Immature natural killer cell (primary cell): ENCODE measurements around the gene FOXP4. TPM values are rescaled to one million over a fixed set of nuclear protein-coding genes. Genes with fewer than 3 reads are reported as not detected.

Experiments used
- DNase-seq, 3 donors: peaks; one replicate each; pipeline ENCODE4 v3.0.0; 2022; ENCODE audit warnings: mixed read lengths in 1 of 3
- H3K27ac Mint-ChIP-seq, 6 donors: one replicate each; pipeline ENCODE4 v1.8.0; 2020; ENCODE audit warnings: mixed read lengths in 6 of 6, mild to moderate bottlenecking in 5 of 6, inconsistent platforms in 4 of 6, moderate library complexity in 3 of 6
- H3K27me3 Mint-ChIP-seq, 3 donors: one replicate each; pipeline ENCODE4 v1.8.0; 2020 to 2021; ENCODE audit warnings: low read depth in 3 of 3, mild to moderate bottlenecking in 3 of 3, mixed read lengths in 3 of 3, moderate library complexity in 3 of 3, inconsistent platforms in 1 of 3
- H3K36me3 Mint-ChIP-seq, 3 donors: one replicate each; pipeline ENCODE4 v1.8.0; 2020; ENCODE audit warnings: mixed read lengths in 3 of 3, inconsistent platforms in 2 of 3, mild to moderate bottlenecking in 2 of 3
- H3K4me1 Mint-ChIP-seq, 2 donors: one replicate each; pipeline ENCODE4 v1.8.0; 2020; ENCODE audit warnings: inconsistent platforms in 2 of 2, mild to moderate bottlenecking in 2 of 2, mixed read lengths in 2 of 2, moderate library complexity in 1 of 2
- H3K4me3 Mint-ChIP-seq, 5 donors: one replicate each; pipeline ENCODE4 v1.8.0; 2020; ENCODE audit warnings: mild to moderate bottlenecking in 5 of 5, mixed read lengths in 5 of 5, inconsistent platforms in 3 of 5, moderate library complexity in 3 of 5
- H3K9me3 Mint-ChIP-seq, 6 donors: one replicate each; pipeline ENCODE4 v1.8.0; 2020; ENCODE audit warnings: mild to moderate bottlenecking in 6 of 6, mixed read lengths in 6 of 6, inconsistent platforms in 4 of 6, moderate library complexity in 3 of 6
- polyA plus RNA-seq, 3 donors: library from polyadenylated mRNA; unstranded; fragments of 300-500 nt; fragmentation: Illumina TruSeq; gene quantifications; one replicate each; pipeline ENCODE4 v1.2.3, GENCODE V29; 2021

The FOXP4 gene
- polyA plus RNA-seq, 3 donors from 2014 or later, result 0.10 to 0.73 (median 0.68) TPM

DNA sequence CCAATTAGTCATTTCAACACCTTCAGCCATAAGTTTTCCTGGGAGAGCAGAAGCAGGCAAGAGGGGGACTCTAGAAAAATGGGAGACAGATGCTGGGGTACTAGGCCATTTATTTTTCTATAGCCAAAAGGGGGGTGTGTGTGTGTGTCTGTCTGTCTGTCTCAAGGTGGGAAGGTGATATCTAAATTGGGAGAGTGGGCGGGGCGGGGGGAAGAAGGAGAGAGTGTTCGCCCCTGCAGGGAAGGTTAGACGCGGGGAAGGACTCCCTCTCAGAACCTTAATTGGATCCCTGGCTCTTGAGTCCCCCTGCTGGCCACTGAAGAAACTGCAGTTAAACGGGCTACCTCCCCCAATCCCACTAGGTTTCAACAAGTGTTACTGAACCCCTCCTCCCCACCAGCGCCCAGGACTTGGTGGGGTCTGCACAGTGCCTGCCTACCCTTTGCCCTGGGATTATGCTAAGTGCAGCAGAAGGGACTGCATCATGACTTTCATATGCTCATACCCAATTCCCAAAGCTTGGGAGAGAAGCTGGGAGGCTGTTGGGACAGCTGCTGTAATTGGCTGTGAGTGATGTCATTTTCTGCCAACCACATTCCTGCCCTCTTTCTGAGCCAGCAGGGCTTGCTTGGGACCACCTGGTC is 45.8 kb downstream of the FOXP4 start:
- peak; percentile 65 to 71 (median 68) for DNase-seq
- peaks cover 5 to 21% (median 11%) of the 10 kb centered on the region in 3 donors for H3K36me3 Mint-ChIP-seq
- peaks cover 0 to 1% of the 10 kb centered on the region in 2 donors for H3K4me1 Mint-ChIP-seq
- no peaks in the 10 kb centered on the region for H3K9me3 Mint-ChIP-seq
- H3K27ac Mint-ChIP-seq, result no peak overlapping the region
- H3K27me3 Mint-ChIP-seq, result no peaks in the 10 kb centered on the region
- H3K4me3 Mint-ChIP-seq, result no peak overlapping the region

DNA sequence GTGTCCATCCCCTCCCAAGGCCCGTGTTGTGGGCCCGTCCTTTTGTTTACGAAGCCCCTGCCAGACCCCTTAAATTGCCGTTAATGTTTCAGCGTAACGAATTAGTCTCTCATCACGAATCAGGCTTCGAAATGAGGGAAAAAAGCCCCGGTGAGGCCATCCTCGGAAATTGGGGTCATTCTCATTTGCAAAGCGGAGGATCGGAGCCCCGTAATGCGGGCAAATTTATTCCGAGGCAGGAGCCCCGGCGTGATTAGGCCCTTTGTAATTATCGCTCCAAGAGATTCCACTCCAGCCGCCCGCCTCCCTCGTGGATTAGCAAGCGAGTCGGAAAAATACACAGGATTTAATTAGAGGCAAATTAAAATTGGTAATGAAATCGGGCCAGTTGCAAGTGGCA is 47.2 kb downstream of the FOXP4 start:
- no peak for DNase-seq

DNA sequence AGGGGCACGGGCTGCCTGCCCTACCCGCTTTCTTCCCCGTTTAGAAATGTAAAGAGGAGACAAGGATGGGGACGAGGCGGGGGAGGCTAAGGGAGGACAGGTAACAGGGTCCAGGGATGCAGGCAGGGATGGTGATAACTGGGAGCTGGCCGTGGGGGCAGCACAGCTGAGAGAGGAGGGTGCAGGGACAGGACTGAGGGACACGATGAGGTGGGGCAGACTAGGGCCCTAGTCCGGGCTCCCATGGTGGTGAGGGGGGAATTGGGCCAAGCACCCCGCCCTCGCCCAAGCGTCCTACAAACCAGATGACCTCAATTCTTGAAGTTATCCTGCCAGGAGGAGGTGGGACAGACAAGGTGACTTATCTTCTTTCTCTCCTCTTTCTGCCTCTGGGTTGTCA is 47.7 kb downstream of the FOXP4 start:
- Mint-ChIP-seq H3K4me3 (no peak overlapping the region), H3K27ac (peak overlapping the region in 1 of 6 donors; percentile 40), H3K27me3 (no peaks in the 10 kb centered on the region), H3K4me1 (peaks cover 0 to 1% of the 10 kb centered on the region in 2 donors), H3K9me3 (no peaks in the 10 kb centered on the region), H3K36me3 (peaks cover 5 to 16% (median 5%) of the 10 kb centered on the region in 3 donors)
- DNase-seq, result no peak

More for the DNA sequence above, 47.2 kb downstream of the FOXP4 start:
- peak overlapping the region in 1 of 6 donors; percentile 40 for H3K27ac Mint-ChIP-seq
- H3K4me1 Mint-ChIP-seq, result peaks cover 0 to 1% of the 10 kb centered on the region in 2 donors
- no peak overlapping the region for H3K4me3 Mint-ChIP-seq
- peaks cover 5 to 20% (median 8%) of the 10 kb centered on the region in 3 donors for H3K36me3 Mint-ChIP-seq
- H3K27me3 Mint-ChIP-seq, result no peaks in the 10 kb centered on the region
- no peaks in the 10 kb centered on the region for H3K9me3 Mint-ChIP-seq

DNA sequence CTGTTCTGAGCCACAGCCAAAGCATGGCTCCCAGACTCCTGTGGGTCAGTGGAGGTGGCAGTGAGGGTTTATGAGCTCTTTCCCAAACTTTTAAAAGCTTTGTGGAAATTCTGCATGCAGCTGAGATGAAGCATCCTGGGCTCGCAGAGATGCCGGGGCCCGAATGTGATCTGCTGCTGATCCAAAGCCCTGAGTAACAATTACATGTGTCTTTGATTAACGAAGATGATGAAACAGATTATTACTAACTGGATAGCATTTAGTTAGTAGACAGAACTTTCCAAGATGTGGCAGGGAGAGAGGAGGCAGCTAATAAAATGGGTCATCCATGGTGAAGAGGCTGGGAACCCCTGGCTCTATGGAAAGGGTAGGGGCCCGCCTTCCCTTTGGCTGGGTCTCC is 48.1 kb downstream of the FOXP4 start:
- Mint-ChIP-seq H3K36me3 (peaks cover 5 to 16% (median 5%) of the 10 kb centered on the region in 3 donors), H3K9me3 (no peaks in the 10 kb centered on the region), H3K27ac (no peak overlapping the region), H3K4me3 (no peak overlapping the region), H3K27me3 (no peaks in the 10 kb centered on the region), H3K4me1 (peaks cover 0 to 1% of the 10 kb centered on the region in 2 donors)
- no peak for DNase-seq

GRCh38 chr6:41594766-41595165 is 48.6 kb downstream of the FOXP4 start:
- H3K36me3 Mint-ChIP-seq, result peaks cover 5 to 16% (median 5%) of the 10 kb centered on the region in 3 donors
- no peak overlapping the region for H3K27ac Mint-ChIP-seq
- H3K4me3 Mint-ChIP-seq, result no peak overlapping the region
- no peaks in the 10 kb centered on the region for H3K9me3 Mint-ChIP-seq
- H3K27me3 Mint-ChIP-seq, result no peaks in the 10 kb centered on the region
- peaks cover 0 to 1% of the 10 kb centered on the region in 2 donors for H3K4me1 Mint-ChIP-seq
- DNase-seq, result no peak

GRCh38 chr6:41595166-41595565 is 49.0 kb downstream of the FOXP4 start:
- Mint-ChIP-seq H3K27ac (no peak overlapping the region), H3K9me3 (no peaks in the 10 kb centered on the region), H3K4me3 (no peak overlapping the region), H3K36me3 (peaks cover 5 to 16% (median 5%) of the 10 kb centered on the region in 3 donors), H3K4me1 (peaks cover 0 to 1% of the 10 kb centered on the region in 2 donors), H3K27me3 (no peaks in the 10 kb centered on the region)
- DNase-seq, result no peak

GRCh38 chr6:41596096-41596685 is 50.0 kb downstream of the FOXP4 start:
- peaks cover 0 to 1% (median 0%) of the 10 kb centered on the region in 3 donors for H3K27me3 Mint-ChIP-seq
- peaks cover 0 to 14% (median 0%) of the 10 kb centered on the region in 3 donors for H3K36me3 Mint-ChIP-seq
- no peak for DNase-seq
- H3K4me3 Mint-ChIP-seq, result no peak overlapping the region
- no peaks in the 10 kb centered on the region for H3K9me3 Mint-ChIP-seq
- H3K27ac Mint-ChIP-seq, result no peak overlapping the region
- H3K4me1 Mint-ChIP-seq, result peaks cover 0 to 1% of the 10 kb centered on the region in 2 donors

DNA sequence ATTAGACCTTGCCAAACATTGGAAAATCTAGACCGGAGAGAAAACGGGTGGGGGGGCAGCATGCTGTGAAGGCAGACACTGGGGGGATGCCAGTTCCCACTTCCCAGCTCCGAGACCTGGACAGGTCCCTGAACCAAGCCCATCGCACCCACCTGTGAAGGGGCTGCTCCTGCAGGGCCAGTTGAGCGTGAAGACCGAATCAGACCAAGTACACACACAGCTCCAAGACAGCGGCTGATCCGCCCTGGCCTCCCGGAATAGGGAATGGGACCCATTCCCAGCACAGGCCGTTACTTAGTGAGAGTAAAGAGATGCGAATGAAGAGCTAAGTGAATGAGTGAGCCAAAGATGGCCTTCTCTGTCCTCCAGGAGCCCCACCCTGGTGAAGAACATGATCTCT is 50.6 kb downstream of the FOXP4 start:
- peaks cover 0 to 2% (median 0%) of the 10 kb centered on the region in 3 donors for H3K27me3 Mint-ChIP-seq
- peaks cover 0 to 1% of the 10 kb centered on the region in 2 donors for H3K4me1 Mint-ChIP-seq
- no peak for DNase-seq
- peaks cover 0 to 12% (median 0%) of the 10 kb centered on the region in 3 donors for H3K36me3 Mint-ChIP-seq
- H3K4me3 Mint-ChIP-seq, result no peak overlapping the region
- no peaks in the 10 kb centered on the region for H3K9me3 Mint-ChIP-seq
- no peak overlapping the region for H3K27ac Mint-ChIP-seq

DNA sequence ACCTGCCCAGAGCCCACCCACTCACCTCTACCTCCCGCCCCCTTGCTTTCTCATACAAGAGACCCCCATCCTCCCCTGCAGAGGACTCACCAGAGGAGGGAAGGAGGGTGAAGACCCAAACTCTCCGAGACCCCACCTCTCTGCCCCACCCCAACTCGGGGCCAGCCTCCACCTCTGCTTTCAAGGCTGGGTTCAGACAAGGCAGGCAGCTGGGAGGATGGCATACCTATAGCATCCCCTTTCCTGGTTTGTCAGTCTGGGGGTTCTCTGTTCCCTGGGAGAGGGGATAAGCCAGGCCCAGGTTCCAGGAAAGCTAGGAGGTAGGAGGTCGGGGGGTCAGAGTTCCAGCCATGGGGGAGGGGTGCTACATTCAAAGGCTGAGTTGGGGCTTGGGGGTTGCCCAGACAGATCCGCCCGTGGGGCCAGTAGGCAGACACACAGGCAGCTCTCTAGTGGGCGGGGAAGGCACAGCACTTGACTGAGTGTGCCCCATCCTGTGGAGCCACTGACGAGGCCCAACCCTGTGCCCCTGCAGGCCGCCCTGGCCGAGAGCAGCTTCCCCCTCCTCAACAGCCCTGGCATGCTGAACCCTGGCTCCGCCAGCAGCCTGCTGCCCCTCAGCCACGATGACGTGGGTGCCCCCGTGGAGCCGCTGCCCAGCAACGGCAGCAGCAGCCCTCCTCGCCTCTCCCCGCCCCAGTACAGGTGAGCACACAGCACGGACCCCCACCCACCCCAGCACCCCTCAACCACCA is 51.2 kb downstream of the FOXP4 start:
- no peak for DNase-seq
- Mint-ChIP-seq H3K4me3 (no peak overlapping the region), H3K27ac (no peak overlapping the region), H3K9me3 (no peaks in the 10 kb centered on the region), H3K27me3 (peaks cover 0 to 2% (median 0%) of the 10 kb centered on the region in 3 donors), H3K36me3 (peaks cover 0 to 10% (median 0%) of the 10 kb centered on the region in 3 donors), H3K4me1 (no peaks in the 10 kb centered on the region)

DNA sequence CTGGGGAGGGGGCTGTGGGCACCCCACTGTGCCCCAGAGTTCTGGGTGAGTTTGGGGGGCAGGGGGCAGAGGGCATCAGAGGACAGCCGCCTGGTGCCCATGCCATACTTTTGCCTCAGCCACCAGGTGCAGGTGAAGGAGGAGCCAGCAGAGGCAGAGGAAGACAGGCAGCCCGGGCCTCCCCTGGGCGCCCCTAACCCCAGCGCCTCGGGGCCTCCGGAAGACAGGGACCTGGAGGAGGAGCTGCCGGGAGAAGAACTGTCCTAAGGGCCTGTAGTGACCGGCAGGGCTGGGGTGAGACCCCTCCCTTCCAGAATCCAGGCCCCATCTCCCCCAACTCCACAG is 52.5 kb downstream of the FOXP4 start:
- no peak for DNase-seq
- H3K36me3 Mint-ChIP-seq, result peaks cover 0 to 10% (median 0%) of the 10 kb centered on the region in 3 donors
- no peaks in the 10 kb centered on the region for H3K9me3 Mint-ChIP-seq
- peaks cover 6 to 10% of the 10 kb centered on the region in 2 donors for H3K4me1 Mint-ChIP-seq
- no peak overlapping the region for H3K4me3 Mint-ChIP-seq
- H3K27me3 Mint-ChIP-seq, result peaks cover 2 to 5% (median 4%) of the 10 kb centered on the region in 3 donors
- no peak overlapping the region for H3K27ac Mint-ChIP-seq

GRCh38 chr6:41599015-41599851 is 53.1 kb downstream of the FOXP4 start:
- peaks cover 6 to 10% of the 10 kb centered on the region in 2 donors for H3K4me1 Mint-ChIP-seq
- H3K36me3 Mint-ChIP-seq, result peaks cover 0 to 10% (median 0%) of the 10 kb centered on the region in 3 donors
- no peaks in the 10 kb centered on the region for H3K9me3 Mint-ChIP-seq
- H3K27me3 Mint-ChIP-seq, result peaks cover 4 to 7% (median 5%) of the 10 kb centered on the region in 3 donors
- DNase-seq, result no peak
- H3K4me3 Mint-ChIP-seq, result no peak overlapping the region
- no peak overlapping the region for H3K27ac Mint-ChIP-seq

GRCh38 chr6:41599852-41600445 is 53.8 kb downstream of the FOXP4 start:
- no peaks in the 10 kb centered on the region for H3K9me3 Mint-ChIP-seq
- peaks cover 4 to 7% (median 6%) of the 10 kb centered on the region in 3 donors for H3K27me3 Mint-ChIP-seq
- H3K27ac Mint-ChIP-seq, result no peak overlapping the region
- DNase-seq, result no peak
- H3K36me3 Mint-ChIP-seq, result peaks cover 0 to 10% (median 0%) of the 10 kb centered on the region in 3 donors
- H3K4me3 Mint-ChIP-seq, result no peak overlapping the region
- H3K4me1 Mint-ChIP-seq, result peaks cover 6 to 10% of the 10 kb centered on the region in 2 donors
